GM23338 (cell line): ENCODE results near the gene FDX1.

ENCODE experiments used
- CREB1 ChIP-seq: fragments of 250-450 bp; sonication (Bioruptor Pico); IDR thresholded peaks from 2 replicates; pipeline ENCODE4 v1.5.0; 2020; ENCODE audit warnings: low read depth, mild to moderate bottlenecking, moderate library complexity
- EZH2 ChIP-seq: fragments of 200-600 bp; sonication (generic); IDR thresholded peaks from one replicate; pipeline ENCODE4 v1.8.0; 2017; ENCODE audit warnings: antibody characterized with exemption, mild to moderate bottlenecking, low read depth; ENCODE audit not compliant: unreplicated experiment
- POLR2AphosphoS5 ChIP-seq: IDR thresholded peaks from 2 replicates; pipeline ENCODE4 v1.6.1; 2016; ENCODE audit warnings: antibody characterized with exemption, low read depth
- TF ChIP-seq, protein P1 (sequence below): IDR thresholded peaks from one replicate; pipeline ENCODE4 v1.6.1; 2018; ENCODE audit warnings: antibody characterized with exemption; ENCODE audit not compliant: unreplicated experiment
- TF ChIP-seq, protein P2 (sequence below), 2 experiments: fragments of 200-600 bp in 1 of 2; sonication (generic) in 1 of 2; conservative IDR thresholded peaks; 2 replicates each; pipeline versions ENCODE4 v1.5.1 to v1.6.1; 2016 to 2017; ENCODE audit warnings: antibody characterized with exemption in 2 of 2, low read depth in 2 of 2, mild to moderate bottlenecking in 2 of 2, moderate library complexity in 1 of 2

DNA sequence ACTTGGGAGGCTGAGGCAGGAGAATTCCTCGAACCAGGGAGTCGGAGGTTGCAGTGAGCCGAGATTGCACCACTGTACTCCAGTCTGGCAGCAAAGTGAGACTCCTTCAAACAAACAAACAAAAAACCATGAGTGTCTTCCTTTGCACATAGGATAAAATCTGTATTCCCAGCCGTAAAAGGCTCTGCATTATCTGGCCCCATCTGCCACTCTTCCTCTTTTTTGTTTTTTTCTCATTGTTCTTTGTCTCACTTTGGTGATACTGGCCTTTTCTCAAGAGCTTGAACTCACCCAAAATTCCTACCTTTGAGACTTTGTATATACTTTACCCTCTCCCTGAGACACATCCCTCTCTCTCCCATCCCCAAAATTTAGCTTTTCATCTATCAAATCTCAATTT lies 17.6 kb downstream of the FDX1 start:
- TF ChIP-seq, protein P1, sequence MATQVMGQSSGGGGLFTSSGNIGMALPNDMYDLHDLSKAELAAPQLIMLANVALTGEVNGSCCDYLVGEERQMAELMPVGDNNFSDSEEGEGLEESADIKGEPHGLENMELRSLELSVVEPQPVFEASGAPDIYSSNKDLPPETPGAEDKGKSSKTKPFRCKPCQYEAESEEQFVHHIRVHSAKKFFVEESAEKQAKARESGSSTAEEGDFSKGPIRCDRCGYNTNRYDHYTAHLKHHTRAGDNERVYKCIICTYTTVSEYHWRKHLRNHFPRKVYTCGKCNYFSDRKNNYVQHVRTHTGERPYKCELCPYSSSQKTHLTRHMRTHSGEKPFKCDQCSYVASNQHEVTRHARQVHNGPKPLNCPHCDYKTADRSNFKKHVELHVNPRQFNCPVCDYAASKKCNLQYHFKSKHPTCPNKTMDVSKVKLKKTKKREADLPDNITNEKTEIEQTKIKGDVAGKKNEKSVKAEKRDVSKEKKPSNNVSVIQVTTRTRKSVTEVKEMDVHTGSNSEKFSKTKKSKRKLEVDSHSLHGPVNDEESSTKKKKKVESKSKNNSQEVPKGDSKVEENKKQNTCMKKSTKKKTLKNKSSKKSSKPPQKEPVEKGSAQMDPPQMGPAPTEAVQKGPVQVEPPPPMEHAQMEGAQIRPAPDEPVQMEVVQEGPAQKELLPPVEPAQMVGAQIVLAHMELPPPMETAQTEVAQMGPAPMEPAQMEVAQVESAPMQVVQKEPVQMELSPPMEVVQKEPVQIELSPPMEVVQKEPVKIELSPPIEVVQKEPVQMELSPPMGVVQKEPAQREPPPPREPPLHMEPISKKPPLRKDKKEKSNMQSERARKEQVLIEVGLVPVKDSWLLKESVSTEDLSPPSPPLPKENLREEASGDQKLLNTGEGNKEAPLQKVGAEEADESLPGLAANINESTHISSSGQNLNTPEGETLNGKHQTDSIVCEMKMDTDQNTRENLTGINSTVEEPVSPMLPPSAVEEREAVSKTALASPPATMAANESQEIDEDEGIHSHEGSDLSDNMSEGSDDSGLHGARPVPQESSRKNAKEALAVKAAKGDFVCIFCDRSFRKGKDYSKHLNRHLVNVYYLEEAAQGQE, result no peak
- TF ChIP-seq, protein P2, sequence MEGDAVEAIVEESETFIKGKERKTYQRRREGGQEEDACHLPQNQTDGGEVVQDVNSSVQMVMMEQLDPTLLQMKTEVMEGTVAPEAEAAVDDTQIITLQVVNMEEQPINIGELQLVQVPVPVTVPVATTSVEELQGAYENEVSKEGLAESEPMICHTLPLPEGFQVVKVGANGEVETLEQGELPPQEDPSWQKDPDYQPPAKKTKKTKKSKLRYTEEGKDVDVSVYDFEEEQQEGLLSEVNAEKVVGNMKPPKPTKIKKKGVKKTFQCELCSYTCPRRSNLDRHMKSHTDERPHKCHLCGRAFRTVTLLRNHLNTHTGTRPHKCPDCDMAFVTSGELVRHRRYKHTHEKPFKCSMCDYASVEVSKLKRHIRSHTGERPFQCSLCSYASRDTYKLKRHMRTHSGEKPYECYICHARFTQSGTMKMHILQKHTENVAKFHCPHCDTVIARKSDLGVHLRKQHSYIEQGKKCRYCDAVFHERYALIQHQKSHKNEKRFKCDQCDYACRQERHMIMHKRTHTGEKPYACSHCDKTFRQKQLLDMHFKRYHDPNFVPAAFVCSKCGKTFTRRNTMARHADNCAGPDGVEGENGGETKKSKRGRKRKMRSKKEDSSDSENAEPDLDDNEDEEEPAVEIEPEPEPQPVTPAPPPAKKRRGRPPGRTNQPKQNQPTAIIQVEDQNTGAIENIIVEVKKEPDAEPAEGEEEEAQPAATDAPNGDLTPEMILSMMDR (conservative IDR thresholded peaks at IDR 0.05; ENCODE audit: low read depth in 2 of 2), result no peak
- TF ChIP-seq POLR2AphosphoS5 (no peak), EZH2 (no peak), CREB1 (CRISPR knock-in tag) (no peak)
